GM23338 (cell line): ENCODE results near the gene SUSD4. TPM values are rescaled to one million over a fixed set of nuclear protein-coding genes. Genes with fewer than 3 reads are reported as not detected.

Experiments used
- ATAC-seq: fragments of 200-7000 bp; cut with Tn5 transposase; 3 replicates; pipeline ENCODE4 v1.9.1; 2020
- DNase-seq: peaks from one replicate; pipeline ENCODE4 v3.0.0-alpha.2; 2015; ENCODE audit warnings: low spot score
- H2AFZ ChIP-seq: fragments of 200-600 bp; sonication (generic); 2 replicates; pipeline ENCODE4 v1.8.0; 2016; ENCODE audit warnings: antibody characterized with exemption, mild to moderate bottlenecking, moderate library complexity
- H3F3A ChIP-seq: fragments of 200-600 bp; sonication (generic); replicated peaks from 2 replicates; pipeline ENCODE4 v1.8.0; 2017; ENCODE audit warnings: antibody characterized with exemption, mixed run types, low read depth
- H3K27ac ChIP-seq: fragments of 200-600 bp; sonication (generic); 2 replicates; pipeline ENCODE4 v1.6.1; 2016; ENCODE audit warnings: low read depth
- H3K27me3 ChIP-seq: fragments of 200-600 bp; sonication (generic); 2 replicates; pipeline ENCODE4 v1.8.0; 2016; ENCODE audit warnings: mild to moderate bottlenecking, mixed run types, moderate library complexity; ENCODE audit not compliant: insufficient read depth
- H3K36me3 ChIP-seq: fragments of 200-600 bp; sonication (generic); 2 replicates; pipeline ENCODE4 v1.8.0; 2016; ENCODE audit warnings: mild to moderate bottlenecking; ENCODE audit not compliant: insufficient read depth
- H3K4me1 ChIP-seq: fragments of 200-600 bp; sonication (generic); 2 replicates; pipeline ENCODE4 v1.8.0; 2016; ENCODE audit warnings: mild to moderate bottlenecking, moderate library complexity; ENCODE audit not compliant: insufficient read depth
- H3K4me2 ChIP-seq: fragments of 200-600 bp; sonication (generic); 2 replicates; pipeline ENCODE4 v1.7.1; 2017; ENCODE audit warnings: mixed run types
- H3K4me3 ChIP-seq: fragments of 200-600 bp; sonication (generic); 2 replicates; pipeline ENCODE4 v1.6.1; 2016; ENCODE audit warnings: mixed run types
- H3K79me2 ChIP-seq: fragments of 200-600 bp; sonication (generic); replicated peaks from 2 replicates; pipeline ENCODE4 v1.8.0; 2017; ENCODE audit warnings: mild to moderate bottlenecking; ENCODE audit not compliant: insufficient read depth
- H3K9me2 ChIP-seq: fragments of 200-600 bp; sonication (generic); 2 replicates; pipeline ENCODE4 v1.8.0; 2017; ENCODE audit not compliant: insufficient read depth
- H4K20me1 ChIP-seq: fragments of 200-600 bp; sonication (generic); replicated peaks from 2 replicates; pipeline ENCODE4 v1.8.0; 2017; ENCODE audit warnings: mild to moderate bottlenecking; ENCODE audit not compliant: insufficient read depth
- H3K27ac Mint-ChIP-seq: 2 replicates; pipeline ENCODE4 v1.8.0; 2020; ENCODE audit warnings: inconsistent platforms, mild to moderate bottlenecking, moderate library complexity, mixed read lengths
- H3K27me3 Mint-ChIP-seq: 3 replicates; pipeline ENCODE4 v1.8.0; 2022; ENCODE audit warnings: low read depth, mild to moderate bottlenecking, moderate library complexity, mixed read lengths, inconsistent platforms; ENCODE audit not compliant: insufficient read depth, poor library complexity
- H3K36me3 Mint-ChIP-seq: 3 replicates; pipeline ENCODE4 v1.8.0; 2021; ENCODE audit warnings: low read depth, mild to moderate bottlenecking, inconsistent platforms, moderate library complexity, mixed read lengths
- H3K4me1 Mint-ChIP-seq: 3 replicates; pipeline ENCODE4 v1.8.0; 2020; ENCODE audit warnings: mild to moderate bottlenecking, inconsistent platforms, mixed read lengths
- H3K4me3 Mint-ChIP-seq: 3 replicates; pipeline ENCODE4 v1.8.0; 2021; ENCODE audit warnings: moderate library complexity, mild to moderate bottlenecking, inconsistent platforms, mixed read lengths
- H3K9me3 Mint-ChIP-seq: 3 replicates; pipeline ENCODE4 v1.8.0; 2020; ENCODE audit warnings: moderate library complexity, mild to moderate bottlenecking, inconsistent platforms, mixed read lengths
- CREB1 ChIP-seq: fragments of 250-450 bp; sonication (Bioruptor Pico); IDR thresholded peaks from 2 replicates; pipeline ENCODE4 v1.5.0; 2020; ENCODE audit warnings: low read depth, mild to moderate bottlenecking, moderate library complexity
- EZH2 ChIP-seq: fragments of 200-600 bp; sonication (generic); IDR thresholded peaks from one replicate; pipeline ENCODE4 v1.8.0; 2017; ENCODE audit warnings: antibody characterized with exemption, mild to moderate bottlenecking, low read depth; ENCODE audit not compliant: unreplicated experiment
- EZH2phosphoT487 ChIP-seq: fragments of 200-600 bp; sonication (generic); IDR thresholded peaks from one replicate; pipeline ENCODE4 v1.8.1; 2018; ENCODE audit warnings: antibody characterized with exemption; ENCODE audit not compliant: unreplicated experiment
- JUNB ChIP-seq: IDR thresholded peaks from one replicate; pipeline ENCODE4 v1.6.1; 2016; ENCODE audit warnings: antibody characterized with exemption; ENCODE audit not compliant: unreplicated experiment
- NANOG ChIP-seq: IDR thresholded peaks from 2 replicates; pipeline ENCODE4 v1.6.1; 2016; ENCODE audit warnings: antibody characterized with exemption, borderline replicate concordance
- POLR2AphosphoS5 ChIP-seq: IDR thresholded peaks from 2 replicates; pipeline ENCODE4 v1.6.1; 2016; ENCODE audit warnings: antibody characterized with exemption, low read depth
- STAT1 ChIP-seq: IDR thresholded peaks from one replicate; pipeline ENCODE4 v1.6.1; 2016; ENCODE audit warnings: antibody characterized with exemption; ENCODE audit not compliant: unreplicated experiment
- ZNF331 ChIP-seq: fragments of 250-450 bp; sonication (Bioruptor Pico); IDR thresholded peaks from 2 replicates; pipeline ENCODE4 v1.5.0; 2020; ENCODE audit warnings: low read depth, mild to moderate bottlenecking, moderate library complexity
- polyA plus RNA-seq: library from polyadenylated mRNA; unstranded; fragments of >200 nt; fragmentation: Nextera tagmentation; extraction: Ambion mirVana; gene quantifications from 2 replicates; pipeline ENCODE4 v1.2.1, GENCODE V29; 2016
- total RNA-seq: library from RNA; depleted of rRNA; stranded (reverse); fragments of >200 nt; shearing (Covaris generic); gene quantifications from 2 replicates; pipeline ENCODE4 v1.2.3, GENCODE V29; 2014
- TF ChIP-seq, protein P1 (sequence below), 2 experiments: fragments of 200-600 bp in 1 of 2; sonication (generic) in 1 of 2; conservative IDR thresholded peaks; 2 replicates each; pipeline versions ENCODE4 v1.5.1 to v1.6.1; 2016 to 2017; ENCODE audit warnings: antibody characterized with exemption in 2 of 2, low read depth in 2 of 2, mild to moderate bottlenecking in 2 of 2, moderate library complexity in 1 of 2
- TF ChIP-seq, protein P2 (sequence below): IDR thresholded peaks from 2 replicates; pipeline ENCODE4 v1.6.1; 2016; ENCODE audit warnings: antibody characterized with exemption

The SUSD4 gene
- total and polyA plus RNA-seq, 2 experiments from 2014 or later: 2.3 to 3.6 TPM

DNA sequence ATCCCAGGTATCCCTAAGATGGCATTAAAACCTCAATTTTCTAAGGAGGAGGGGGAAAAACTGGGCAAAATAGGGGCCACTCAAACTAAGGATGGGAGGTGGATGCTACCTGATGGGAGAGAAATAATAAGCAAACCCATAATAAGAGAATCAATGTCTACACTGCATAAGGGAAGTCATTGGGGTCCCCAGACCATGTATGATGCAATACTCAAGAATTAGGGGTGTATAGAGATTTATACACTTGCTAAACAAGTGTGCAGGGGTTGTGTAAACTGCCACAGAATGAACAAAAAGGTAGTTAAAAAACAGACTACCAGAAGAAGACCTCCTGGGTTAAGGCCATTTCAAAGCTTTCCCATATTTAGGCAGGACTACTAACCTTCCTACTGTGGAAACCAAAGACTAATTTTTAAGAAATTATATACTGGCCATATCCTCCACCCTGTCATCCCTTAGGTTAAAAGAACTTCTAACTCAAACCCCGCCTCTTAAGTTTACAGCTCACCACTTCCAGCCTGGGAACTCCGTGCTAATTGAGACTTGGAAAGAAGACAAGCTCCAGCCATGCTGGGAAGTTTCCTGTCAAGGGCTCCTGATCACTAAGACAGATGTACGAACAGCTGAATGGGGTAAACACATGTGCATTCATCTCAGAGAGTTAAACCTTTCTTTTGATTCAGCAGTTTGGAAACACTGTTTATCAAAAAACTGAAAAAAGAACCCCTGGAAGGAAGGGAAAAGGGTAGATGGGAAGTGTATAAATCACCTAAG lies 156.5 kb downstream of the SUSD4 start (continued):
- no peak for TF ChIP-seq POLR2AphosphoS5

DNA sequence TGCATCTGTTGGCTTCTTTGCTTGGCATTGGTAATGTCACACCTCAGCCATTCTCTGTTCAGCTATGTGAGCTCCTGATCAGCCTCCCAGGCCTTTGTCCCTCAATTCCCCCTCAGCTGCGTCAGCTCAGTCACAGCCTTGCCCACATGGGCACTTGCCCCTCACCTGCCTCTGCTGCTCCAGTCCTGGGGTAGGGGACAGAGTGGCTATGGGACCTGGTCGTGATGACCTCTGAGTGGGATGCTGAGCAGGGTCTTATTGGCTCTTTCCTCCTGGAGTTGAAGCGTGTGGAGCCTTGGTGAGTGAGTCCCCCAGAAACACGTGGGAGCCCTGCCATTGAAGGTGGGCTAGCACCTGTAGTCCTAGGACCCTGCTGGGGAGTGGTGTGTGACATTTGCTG lies 159.6 kb downstream of the SUSD4 start:
- ATAC-seq (no peak), DNase-seq (no peak)
- Histone ChIP-seq H3K4me1 (no peaks in the 10 kb centered on the region), H2AFZ (no peak overlapping the region), H3K27ac (no peak overlapping the region), H3K79me2 (no peaks in the 10 kb centered on the region), H4K20me1 (no peaks in the 10 kb centered on the region), H3K36me3 (no peaks in the 10 kb centered on the region), H3F3A (no peaks in the 10 kb centered on the region), H3K9me2 (no peaks in the 10 kb centered on the region; the same call in 1 of the 2 replicates), H3K27me3 (no peaks in the 10 kb centered on the region), H3K4me2 (no peak overlapping the region), H3K4me3 (no peak overlapping the region)
- H3K4me1 Mint-ChIP-seq: peaks cover 10% of the 10 kb centered on the region; the same call in 2 of the 3 replicates
- no peaks in the 10 kb centered on the region for H3K9me3 Mint-ChIP-seq
- TF ChIP-seq EZH2: no peak
- no peak for TF ChIP-seq CREB1 (CRISPR knock-in tag)
- peaks cover 7% of the 10 kb centered on the region for H3K27me3 Mint-ChIP-seq
- H3K27ac Mint-ChIP-seq: no peak overlapping the region
- no peak overlapping the region for H3K4me3 Mint-ChIP-seq
- no peaks in the 10 kb centered on the region for H3K36me3 Mint-ChIP-seq

DNA sequence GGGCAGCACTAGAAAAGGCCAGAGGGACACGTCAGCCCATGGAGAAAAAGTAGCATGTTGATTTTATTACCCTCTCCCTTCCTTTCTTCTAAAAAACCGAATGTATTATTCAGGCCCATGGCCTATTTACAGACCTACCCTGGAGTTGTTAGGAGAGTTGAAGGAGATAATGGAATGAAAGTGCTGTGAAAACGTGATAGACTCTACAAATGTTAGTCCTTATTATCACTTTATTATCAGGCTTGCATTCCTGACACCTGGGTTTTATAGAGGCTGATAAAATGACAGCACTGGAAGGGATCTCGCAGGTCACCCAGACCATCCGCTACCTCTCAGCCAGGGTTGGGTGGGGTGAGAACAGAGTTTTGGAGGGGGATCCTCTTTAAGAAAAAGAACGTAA lies 160.3 kb downstream of the SUSD4 start:
- H3K27me3 Mint-ChIP-seq: peaks cover 7% of the 10 kb centered on the region
- H3K36me3 Mint-ChIP-seq: no peaks in the 10 kb centered on the region
- no peak overlapping the region for H3K4me2 ChIP-seq
- H4K20me1 ChIP-seq: no peaks in the 10 kb centered on the region
- H3K4me3 ChIP-seq: no peak overlapping the region
- no peaks in the 10 kb centered on the region; the same call in 1 of the 2 replicates for H3K9me2 ChIP-seq
- no peak for TF ChIP-seq STAT1
- TF ChIP-seq NANOG: no peak
- no peak for TF ChIP-seq POLR2AphosphoS5
- TF ChIP-seq, protein P1, sequence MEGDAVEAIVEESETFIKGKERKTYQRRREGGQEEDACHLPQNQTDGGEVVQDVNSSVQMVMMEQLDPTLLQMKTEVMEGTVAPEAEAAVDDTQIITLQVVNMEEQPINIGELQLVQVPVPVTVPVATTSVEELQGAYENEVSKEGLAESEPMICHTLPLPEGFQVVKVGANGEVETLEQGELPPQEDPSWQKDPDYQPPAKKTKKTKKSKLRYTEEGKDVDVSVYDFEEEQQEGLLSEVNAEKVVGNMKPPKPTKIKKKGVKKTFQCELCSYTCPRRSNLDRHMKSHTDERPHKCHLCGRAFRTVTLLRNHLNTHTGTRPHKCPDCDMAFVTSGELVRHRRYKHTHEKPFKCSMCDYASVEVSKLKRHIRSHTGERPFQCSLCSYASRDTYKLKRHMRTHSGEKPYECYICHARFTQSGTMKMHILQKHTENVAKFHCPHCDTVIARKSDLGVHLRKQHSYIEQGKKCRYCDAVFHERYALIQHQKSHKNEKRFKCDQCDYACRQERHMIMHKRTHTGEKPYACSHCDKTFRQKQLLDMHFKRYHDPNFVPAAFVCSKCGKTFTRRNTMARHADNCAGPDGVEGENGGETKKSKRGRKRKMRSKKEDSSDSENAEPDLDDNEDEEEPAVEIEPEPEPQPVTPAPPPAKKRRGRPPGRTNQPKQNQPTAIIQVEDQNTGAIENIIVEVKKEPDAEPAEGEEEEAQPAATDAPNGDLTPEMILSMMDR (conservative IDR thresholded peaks at IDR 0.05; ENCODE audit: low read depth in 2 of 2): no peak
- no peak for TF ChIP-seq ZNF331 (CRISPR knock-in tag)
- TF ChIP-seq EZH2phosphoT487: no peak
- TF ChIP-seq JUNB: no peak
- no peak for TF ChIP-seq CREB1 (CRISPR knock-in tag)
- TF ChIP-seq, protein P2, sequence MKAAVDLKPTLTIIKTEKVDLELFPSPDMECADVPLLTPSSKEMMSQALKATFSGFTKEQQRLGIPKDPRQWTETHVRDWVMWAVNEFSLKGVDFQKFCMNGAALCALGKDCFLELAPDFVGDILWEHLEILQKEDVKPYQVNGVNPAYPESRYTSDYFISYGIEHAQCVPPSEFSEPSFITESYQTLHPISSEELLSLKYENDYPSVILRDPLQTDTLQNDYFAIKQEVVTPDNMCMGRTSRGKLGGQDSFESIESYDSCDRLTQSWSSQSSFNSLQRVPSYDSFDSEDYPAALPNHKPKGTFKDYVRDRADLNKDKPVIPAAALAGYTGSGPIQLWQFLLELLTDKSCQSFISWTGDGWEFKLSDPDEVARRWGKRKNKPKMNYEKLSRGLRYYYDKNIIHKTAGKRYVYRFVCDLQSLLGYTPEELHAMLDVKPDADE: no peak
- TF ChIP-seq EZH2: no peak
- H3K79me2 ChIP-seq: no peaks in the 10 kb centered on the region
- no peaks in the 10 kb centered on the region for H3K27me3 ChIP-seq
- ATAC-seq (no peak), DNase-seq (no peak)
- no peaks in the 10 kb centered on the region for H3F3A ChIP-seq
- no peak overlapping the region for H3K27ac Mint-ChIP-seq
- peaks cover 5% of the 10 kb centered on the region; the same call in 2 of the 3 replicates for H3K4me1 Mint-ChIP-seq
- no peak overlapping the region for H3K27ac ChIP-seq
- H2AFZ ChIP-seq: no peak overlapping the region
- no peaks in the 10 kb centered on the region for H3K9me3 Mint-ChIP-seq
- no peak overlapping the region for H3K4me3 Mint-ChIP-seq
- H3K36me3 ChIP-seq: no peaks in the 10 kb centered on the region
- no peaks in the 10 kb centered on the region for H3K4me1 ChIP-seq
